Muscle of back (tissue), 11 donors: Measurements from ENCODE around the gene RPL22L1. TPM values are rescaled to one million over a fixed set of nuclear protein-coding genes. Genes with fewer than 3 reads are reported as not detected.
"Not testable (repeated sequence)": the region's sequence is repeated elsewhere in the genome, so short reads cannot be mapped to it uniquely, and the experiment has no call there.

Experiments used
- DNase-seq, 3 donors: peaks; one replicate each; pipeline versions ENCODE4 v3.0.0 to v3.0.0-alpha.2; 2013
- polyA plus RNA-seq, 10 donors: library from polyadenylated mRNA; unstranded; fragments of 120-200 nt; gene quantifications; one replicate each; pipeline ENCODE4 v1.2.1, GENCODE V29; 2013; ENCODE audit not compliant: insufficient read length in 10 of 10

Gene RPL22L1
- polyA plus RNA-seq, 10 donors, result 61.3 to 75.7 (median 69.7) TPM

DNA sequence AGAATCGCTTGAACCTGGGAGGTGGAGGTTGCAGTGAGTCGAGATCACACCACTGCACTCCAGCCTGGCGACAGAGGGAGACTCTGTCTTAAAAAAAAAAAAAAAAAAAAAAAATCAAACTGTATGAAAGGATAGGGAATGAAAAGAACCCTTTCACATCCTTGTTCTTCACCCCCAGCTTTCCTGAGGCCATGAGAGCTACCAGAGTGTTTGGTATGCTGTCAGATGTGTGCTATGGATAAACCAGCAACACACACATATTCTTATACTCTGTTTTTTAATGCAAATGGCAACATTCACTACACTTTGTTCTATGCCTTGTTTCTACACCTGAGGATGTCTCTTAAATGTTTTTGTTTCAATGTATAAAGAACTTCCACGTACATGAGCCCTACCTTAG lies 33.5 kb downstream of the RPL22L1 start:
- no peak for DNase-seq

DNA sequence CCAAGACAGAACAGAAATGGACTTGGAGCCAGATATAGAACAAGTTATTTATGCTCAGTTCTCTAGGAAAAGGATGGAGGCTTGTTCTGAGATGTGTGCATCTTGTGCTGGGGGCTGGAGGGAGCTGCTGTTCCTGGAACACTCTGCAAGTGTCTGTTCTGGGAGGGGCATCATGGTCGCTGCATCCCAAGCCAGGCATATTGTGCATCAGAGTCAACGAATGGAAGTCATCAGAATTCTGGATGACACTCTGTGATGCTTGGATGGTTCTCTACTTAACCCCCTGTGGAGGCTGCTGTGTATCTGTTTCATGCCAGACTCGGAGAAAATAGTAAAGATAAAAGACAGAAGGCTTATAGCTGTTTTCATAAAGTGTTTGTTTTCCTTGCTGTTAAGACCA lies 34.7 kb downstream of the RPL22L1 start:
- peak; percentile 46 to 81 (median 56) for DNase-seq

DNA sequence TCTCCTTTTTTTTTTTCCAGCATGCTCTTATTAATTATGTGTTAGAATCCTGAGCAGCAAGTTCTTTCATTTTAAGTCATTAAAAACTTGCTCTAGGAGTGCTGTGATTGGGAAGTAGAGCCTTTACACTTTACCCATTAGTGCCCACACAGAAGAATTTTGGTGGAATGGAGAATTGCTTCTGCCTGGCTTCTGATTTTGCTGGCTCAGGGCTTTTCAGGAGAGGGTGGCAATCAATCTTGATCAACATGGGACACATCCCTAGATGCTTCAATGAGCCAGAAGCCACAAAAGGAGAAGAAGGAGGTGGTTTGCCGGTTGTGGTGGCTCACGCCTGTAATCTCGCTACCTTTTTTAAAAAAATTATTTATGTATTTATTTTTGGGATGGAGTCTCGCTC lies 39.4 kb downstream of the RPL22L1 start:
- DNase-seq, result no peak

DNA sequence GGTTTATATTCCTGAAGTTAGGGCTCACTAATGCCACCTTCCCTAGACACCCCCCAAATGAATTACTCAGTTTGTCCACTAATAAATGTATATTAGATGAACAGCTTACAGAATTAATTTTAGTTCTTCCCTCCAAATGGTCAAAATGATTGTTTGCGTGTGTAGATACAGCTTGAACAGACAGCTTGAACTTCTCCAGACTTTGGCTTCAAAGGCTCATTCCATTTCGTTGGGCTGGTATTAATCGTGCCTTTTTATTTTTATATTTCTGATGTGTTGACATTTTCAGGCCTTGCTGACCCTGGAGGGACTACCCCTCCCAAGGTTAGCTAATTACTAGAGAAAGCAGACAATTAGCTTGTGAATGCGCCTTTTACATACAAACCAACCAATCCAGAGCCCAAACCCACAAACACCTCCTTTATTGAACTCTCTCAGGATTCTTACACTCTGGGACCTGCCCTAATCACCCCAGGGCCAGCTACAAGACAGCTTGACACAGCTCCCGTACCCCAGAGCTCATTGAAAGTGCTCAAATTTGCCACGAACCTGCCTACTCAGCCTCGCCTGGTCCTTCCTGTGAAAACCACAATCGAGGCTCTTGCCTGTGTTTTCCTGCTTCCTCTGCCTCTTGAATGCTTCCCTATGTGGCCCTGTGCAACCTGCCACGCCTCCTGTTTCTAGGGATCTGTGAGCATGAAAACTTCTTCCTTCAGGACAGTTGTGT lies 40.3 kb downstream of the RPL22L1 start:
- DNase-seq, result no peak

DNA sequence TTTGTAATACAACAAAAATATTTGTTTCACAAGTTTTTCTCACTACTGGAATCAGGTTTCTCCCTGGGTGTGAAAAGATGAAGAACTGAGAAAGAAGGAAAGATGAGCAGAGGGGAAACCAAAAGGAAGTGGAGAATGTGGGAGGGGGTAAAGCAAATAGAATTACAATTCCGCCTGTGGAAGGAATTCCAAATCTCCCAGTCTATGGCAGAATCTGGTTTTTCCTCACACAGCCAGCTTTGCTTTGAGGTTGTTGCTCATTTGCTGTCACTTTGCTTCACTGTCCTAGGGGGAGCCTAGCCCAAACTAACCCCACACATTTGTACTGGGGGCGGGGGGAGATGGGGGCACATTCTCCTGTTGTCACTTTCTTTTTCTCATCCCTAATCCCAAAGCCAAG lies 43.9 kb downstream of the RPL22L1 start:
- DNase-seq, result no peak

DNA sequence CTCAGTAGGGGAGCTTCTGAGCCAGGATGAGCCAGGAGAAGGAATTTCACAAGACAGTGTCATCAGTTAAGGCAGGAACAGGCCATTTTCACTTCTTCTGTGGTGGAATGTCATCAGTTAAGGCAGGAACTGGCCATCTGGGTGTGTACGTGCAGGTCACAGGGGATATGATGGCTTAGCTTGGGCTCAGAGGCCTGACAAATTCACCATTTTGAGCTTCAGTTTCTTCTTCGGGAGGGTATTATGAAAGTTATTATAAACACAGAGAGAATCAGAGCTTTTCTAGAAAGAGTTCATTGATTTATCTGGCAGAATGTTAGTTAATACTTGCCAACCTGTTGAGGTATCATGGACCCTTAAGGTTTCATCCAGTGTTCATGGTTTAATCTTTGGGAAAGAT lies 46.4 kb downstream of the RPL22L1 start:
- not testable (repeated sequence) for DNase-seq

DNA sequence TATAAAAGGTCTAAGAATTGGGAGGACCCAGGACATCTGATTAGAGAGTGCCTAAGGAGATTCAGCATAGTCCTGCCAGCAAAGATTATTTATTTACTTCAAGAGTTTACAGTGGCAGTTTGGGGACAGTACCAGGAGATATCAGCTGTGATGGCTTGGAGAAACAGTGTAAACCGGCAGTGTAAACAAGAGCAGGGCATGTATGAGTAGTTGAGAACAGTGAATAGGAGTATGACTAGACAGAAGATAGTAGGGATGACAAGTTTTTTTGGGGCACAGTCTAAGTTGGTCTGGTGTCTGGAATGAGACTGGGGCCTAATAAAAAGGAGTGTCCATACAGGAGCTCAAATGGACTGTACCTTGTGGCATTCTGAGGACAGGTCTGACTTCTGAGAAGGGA lies 51.7 kb downstream of the RPL22L1 start:
- DNase-seq, result not testable (repeated sequence)

DNA sequence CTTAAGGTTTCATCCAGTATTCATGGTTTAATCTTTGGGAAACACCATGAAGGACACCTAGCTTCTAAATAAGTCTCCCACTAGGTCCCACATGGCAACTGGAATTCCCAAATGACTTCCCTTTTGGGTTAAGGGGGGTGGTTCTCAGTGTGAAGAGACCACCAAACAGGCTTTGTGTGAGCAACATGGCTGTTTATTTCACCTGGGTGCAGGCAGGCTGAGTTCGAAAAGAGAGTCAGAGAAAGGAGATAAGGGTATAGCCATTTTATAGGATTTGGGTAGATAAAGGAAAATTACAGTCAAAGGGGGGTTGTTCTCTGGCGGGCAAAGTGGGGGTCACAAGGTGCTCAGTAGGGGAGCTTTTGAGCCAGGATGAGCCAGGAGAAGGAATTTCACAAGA lies 52.5 kb downstream of the RPL22L1 start:
- DNase-seq, result not testable (repeated sequence)

DNA sequence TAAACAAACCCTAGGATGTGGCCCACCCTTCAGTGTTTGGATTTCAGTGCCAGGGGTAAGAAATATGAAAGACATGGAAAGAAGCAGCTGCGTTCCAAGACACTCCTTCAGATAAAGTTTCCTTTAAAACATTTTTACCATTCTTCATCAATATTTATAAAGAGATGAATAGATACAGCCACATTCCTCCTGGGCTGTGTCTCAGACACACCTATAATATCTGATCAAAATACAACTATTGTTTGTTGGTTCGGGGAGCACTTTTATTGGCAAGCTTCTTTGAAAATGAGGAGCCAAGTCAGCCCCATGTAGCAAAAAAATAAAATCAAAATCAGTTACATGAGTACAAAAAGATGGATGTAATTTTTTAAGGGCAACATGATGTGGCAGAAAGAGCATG lies 53.2 kb downstream of the RPL22L1 start:
- no peak for DNase-seq

DNA sequence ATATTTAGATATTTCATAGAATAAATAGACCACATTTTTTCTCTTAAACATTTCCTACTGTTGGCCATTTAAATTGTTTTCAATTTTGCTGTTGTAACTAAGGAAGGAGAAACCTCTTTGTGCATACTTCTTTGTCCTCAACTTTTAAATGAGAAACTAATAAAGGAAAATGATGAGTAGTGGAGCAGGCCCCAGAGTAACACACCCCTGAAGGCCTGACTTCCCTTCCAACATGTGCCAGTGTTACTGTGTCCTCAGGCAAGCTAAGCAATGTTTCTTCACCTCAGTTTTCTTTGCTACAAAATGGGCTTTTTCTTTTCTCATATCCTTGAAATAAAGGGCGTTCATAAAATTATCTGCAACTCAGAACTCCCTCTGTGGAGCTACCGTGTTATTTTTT lies 53.7 kb downstream of the RPL22L1 start:
- DNase-seq, result no peak

DNA sequence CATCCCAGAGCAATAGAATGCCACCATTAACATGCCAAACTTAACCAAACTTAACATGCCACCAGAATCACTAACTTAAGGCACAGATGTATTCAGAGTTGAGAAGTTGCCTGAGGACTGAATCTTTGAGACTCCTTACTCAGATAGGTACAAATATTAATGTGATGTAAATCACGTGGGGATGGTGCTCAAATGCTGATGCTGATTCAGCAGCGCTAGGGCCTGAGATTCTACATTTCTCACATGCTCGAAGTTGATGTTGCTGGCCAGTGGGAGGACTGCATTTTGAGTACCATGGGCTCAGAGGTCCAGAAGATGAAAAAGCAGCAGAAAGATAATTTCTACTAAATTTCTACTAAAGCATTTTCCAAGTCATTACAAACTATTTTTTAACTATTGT lies 54.1 kb downstream of the RPL22L1 start:
- no peak for DNase-seq

DNA sequence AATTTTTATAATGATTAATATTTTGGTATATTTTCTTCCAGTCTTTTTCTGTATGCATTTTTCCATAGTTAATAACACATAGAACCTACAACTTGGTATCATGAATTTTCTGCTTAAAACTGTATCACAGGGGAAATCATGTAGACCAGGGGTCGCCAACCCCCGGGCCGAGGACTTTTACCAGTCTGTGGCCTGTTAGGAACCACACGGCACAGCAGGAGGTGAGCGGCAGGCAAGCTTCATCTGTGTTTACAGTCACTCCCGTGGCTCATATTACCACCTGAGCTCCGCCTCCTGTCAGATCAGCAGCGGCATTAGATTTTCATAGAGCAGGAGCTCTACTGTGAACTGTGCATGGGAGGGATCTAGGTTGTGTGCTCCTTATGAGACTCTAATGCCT lies 54.7 kb downstream of the RPL22L1 start:
- DNase-seq, result no peak

Other genes starting within 250 kb of the RPL22L1 start
- gene EIF5A2, start 38.4 kb upstream of the RPL22L1 start, polyA plus RNA-seq, result 1 to 10 TPM; 3.8 to 6.7 (median 4.8) TPM
- under 1 TPM in 2 of 10 donors, not detected in 8; 0.10 to 0.52 TPM for gene SLC2A2, start 156.5 kb upstream of the RPL22L1 start, polyA plus RNA-seq